ENCODE data around the gene EGFL7. TPM values are rescaled to one million over a fixed set of nuclear protein-coding genes. Genes with fewer than 3 reads are reported as not detected.

The EGFL7 gene
- total and polyA plus RNA-seq, 2 of the 13 experiments (the other 11 are each of a cell fraction or from before 2014, with no cell fraction given) = 0.20 to 5.1 TPM

DNA sequence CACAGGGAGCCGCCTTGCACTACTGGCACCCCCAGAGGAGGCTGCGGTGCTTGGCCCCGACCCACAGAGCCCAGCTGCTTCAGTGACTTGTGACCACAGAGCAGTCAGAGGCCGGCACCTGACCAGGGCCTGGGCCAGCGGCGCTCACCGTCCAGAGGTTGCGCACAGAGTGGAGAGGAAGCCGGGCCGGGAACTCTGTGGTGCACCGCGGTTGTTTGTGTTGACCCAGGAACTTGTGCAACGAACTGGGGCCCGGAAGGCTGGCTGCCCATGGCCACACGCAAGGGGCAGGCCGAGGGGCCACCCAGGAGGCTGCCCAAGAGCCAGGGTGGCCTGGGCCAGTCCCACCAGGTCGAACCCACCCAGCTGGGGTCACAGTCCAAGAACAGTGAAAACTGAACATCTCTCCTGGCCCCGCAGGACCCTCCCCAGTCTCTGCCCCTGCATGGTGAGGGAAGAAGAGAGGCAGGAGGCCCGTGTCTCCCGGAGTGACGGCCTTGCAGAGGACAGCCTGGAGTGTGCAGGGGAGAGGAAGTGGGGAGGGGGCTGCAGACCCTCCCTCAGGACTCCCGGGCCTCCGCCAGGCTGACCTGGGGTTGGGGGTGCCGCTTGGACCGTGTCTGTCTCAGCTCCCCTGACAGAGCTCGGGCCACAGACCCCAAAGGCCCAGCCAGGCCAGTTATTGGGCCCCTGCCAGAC, 42.8 kb upstream of the EGFL7 start (continued):
- TF ChIP-seq, protein P1, sequence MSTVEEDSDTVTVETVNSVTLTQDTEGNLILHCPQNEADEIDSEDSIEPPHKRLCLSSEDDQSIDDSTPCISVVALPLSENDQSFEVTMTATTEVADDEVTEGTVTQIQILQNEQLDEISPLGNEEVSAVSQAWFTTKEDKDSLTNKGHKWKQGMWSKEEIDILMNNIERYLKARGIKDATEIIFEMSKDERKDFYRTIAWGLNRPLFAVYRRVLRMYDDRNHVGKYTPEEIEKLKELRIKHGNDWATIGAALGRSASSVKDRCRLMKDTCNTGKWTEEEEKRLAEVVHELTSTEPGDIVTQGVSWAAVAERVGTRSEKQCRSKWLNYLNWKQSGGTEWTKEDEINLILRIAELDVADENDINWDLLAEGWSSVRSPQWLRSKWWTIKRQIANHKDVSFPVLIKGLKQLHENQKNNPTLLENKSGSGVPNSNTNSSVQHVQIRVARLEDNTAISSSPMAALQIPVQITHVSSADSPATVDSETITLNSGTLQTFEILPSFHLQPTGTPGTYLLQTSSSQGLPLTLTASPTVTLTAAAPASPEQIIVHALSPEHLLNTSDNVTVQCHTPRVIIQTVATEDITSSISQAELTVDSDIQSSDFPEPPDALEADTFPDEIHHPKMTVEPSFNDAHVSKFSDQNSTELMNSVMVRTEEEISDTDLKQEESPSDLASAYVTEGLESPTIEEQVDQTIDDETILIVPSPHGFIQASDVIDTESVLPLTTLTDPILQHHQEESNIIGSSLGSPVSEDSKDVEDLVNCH (CRISPR knock-in tag; IDR thresholded peaks at IDR 0.05) = 0 out of 2 replicates have a peak, but pooled peaks have one; percentile 66
- TF ChIP-seq HNRNPLL (IDR thresholded peaks at IDR 0.05; ENCODE audit: low read depth, low read length, poor library complexity, severe bottlenecking) = peak; percentile 96
- TF ChIP-seq ZNF775 (CRISPR knock-in tag; IDR thresholded peaks at IDR 0.05; ENCODE audit: borderline replicate concordance) = no peak
- peak; percentile 76 for TF ChIP-seq SALL1 (CRISPR knock-in tag; IDR thresholded peaks at IDR 0.05)
- TF ChIP-seq RCOR2 (CRISPR knock-in tag; IDR thresholded peaks at IDR 0.05) = 0 out of 2 replicates have a peak, but pooled peaks have one; percentile 30
- TF ChIP-seq ZKSCAN8 (CRISPR knock-in tag; IDR thresholded peaks at IDR 0.05; ENCODE audit: borderline replicate concordance) = peak; percentile 27; the same call in 1 of the 2 replicates
- TF ChIP-seq IRF2 (CRISPR knock-in tag; IDR thresholded peaks at IDR 0.05) = peak; percentile 22; the same call in 1 of the 2 replicates
- TF ChIP-seq ZNF232 (CRISPR knock-in tag; IDR thresholded peaks at IDR 0.05; ENCODE audit: borderline replicate concordance) = peak; percentile 68; the same call in 1 of the 2 replicates
- 0 out of 2 replicates have a peak, but pooled peaks have one; percentile 15 for TF ChIP-seq ZNF263 (CRISPR knock-in tag; IDR thresholded peaks at IDR 0.05)
- TF ChIP-seq FOXP1 (IDR thresholded peaks at IDR 0.05) = no peak
- peak; percentile 82 for TF ChIP-seq FOXP1 (CRISPR knock-in tag; IDR thresholded peaks at IDR 0.05)
- TF ChIP-seq ZSCAN9 (CRISPR knock-in tag; IDR thresholded peaks at IDR 0.05; ENCODE audit: borderline replicate concordance) = peak; percentile 67; the same call in 1 of the 2 replicates
- no peak for TF ChIP-seq ZNF672 (CRISPR knock-in tag; IDR thresholded peaks at IDR 0.05)
- TF ChIP-seq HCFC1 (IDR thresholded peaks at IDR 0.05; ENCODE audit: low read depth, low read length) = no peak
- no peak for TF ChIP-seq SRSF9 (IDR thresholded peaks at IDR 0.05; ENCODE audit: borderline replicate concordance, insufficient read depth, low read depth, low read length, poor library complexity, severe bottlenecking)
- no peak for TF ChIP-seq SCMH1 (CRISPR knock-in tag; IDR thresholded peaks at IDR 0.05; ENCODE audit: borderline replicate concordance)
- peak; percentile 79; the same call in 1 of the 2 replicates for TF ChIP-seq FOXO1 (CRISPR knock-in tag; IDR thresholded peaks at IDR 0.05)
- peak; percentile 69; the same call in 1 of the 2 replicates for TF ChIP-seq KLF6 (CRISPR knock-in tag; IDR thresholded peaks at IDR 0.05)
- peak; percentile 82; the same call in 1 of the 2 replicates for TF ChIP-seq ZNF546 (CRISPR knock-in tag; conservative IDR thresholded peaks at IDR 0.05)
- TF ChIP-seq, protein P2, sequence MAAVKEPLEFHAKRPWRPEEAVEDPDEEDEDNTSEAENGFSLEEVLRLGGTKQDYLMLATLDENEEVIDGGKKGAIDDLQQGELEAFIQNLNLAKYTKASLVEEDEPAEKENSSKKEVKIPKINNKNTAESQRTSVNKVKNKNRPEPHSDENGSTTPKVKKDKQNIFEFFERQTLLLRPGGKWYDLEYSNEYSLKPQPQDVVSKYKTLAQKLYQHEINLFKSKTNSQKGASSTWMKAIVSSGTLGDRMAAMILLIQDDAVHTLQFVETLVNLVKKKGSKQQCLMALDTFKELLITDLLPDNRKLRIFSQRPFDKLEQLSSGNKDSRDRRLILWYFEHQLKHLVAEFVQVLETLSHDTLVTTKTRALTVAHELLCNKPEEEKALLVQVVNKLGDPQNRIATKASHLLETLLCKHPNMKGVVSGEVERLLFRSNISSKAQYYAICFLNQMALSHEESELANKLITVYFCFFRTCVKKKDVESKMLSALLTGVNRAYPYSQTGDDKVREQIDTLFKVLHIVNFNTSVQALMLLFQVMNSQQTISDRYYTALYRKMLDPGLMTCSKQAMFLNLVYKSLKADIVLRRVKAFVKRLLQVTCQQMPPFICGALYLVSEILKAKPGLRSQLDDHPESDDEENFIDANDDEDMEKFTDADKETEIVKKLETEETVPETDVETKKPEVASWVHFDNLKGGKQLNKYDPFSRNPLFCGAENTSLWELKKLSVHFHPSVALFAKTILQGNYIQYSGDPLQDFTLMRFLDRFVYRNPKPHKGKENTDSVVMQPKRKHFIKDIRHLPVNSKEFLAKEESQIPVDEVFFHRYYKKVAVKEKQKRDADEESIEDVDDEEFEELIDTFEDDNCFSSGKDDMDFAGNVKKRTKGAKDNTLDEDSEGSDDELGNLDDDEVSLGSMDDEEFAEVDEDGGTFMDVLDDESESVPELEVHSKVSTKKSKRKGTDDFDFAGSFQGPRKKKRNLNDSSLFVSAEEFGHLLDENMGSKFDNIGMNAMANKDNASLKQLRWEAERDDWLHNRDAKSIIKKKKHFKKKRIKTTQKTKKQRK (IDR thresholded peaks at IDR 0.05; ENCODE audit: low read length) = no peak
- no peak for TF ChIP-seq MAFF (IDR thresholded peaks at IDR 0.05; ENCODE audit: low read depth, low read length)
- TF ChIP-seq FOXJ3 (CRISPR knock-in tag; IDR thresholded peaks at IDR 0.05; ENCODE audit: borderline replicate concordance) = peak; percentile 69; the same call in 1 of the 2 replicates
- TF ChIP-seq, protein P3, sequence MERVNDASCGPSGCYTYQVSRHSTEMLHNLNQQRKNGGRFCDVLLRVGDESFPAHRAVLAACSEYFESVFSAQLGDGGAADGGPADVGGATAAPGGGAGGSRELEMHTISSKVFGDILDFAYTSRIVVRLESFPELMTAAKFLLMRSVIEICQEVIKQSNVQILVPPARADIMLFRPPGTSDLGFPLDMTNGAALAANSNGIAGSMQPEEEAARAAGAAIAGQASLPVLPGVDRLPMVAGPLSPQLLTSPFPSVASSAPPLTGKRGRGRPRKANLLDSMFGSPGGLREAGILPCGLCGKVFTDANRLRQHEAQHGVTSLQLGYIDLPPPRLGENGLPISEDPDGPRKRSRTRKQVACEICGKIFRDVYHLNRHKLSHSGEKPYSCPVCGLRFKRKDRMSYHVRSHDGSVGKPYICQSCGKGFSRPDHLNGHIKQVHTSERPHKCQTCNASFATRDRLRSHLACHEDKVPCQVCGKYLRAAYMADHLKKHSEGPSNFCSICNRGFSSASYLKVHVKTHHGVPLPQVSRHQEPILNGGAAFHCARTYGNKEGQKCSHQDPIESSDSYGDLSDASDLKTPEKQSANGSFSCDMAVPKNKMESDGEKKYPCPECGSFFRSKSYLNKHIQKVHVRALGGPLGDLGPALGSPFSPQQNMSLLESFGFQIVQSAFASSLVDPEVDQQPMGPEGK (CRISPR knock-in tag; IDR thresholded peaks at IDR 0.05) = peak; percentile 87
- TF ChIP-seq ZNF234 (CRISPR knock-in tag; conservative IDR thresholded peaks at IDR 0.05) = no peak

Measured in HepG2 (cell line).